ENCODE results near the gene FTH1.
"Not testable (repeated sequence)": the region's sequence is repeated elsewhere in the genome, so short reads cannot be mapped to it uniquely, and the experiment has no call there.

Gene FTH1

DNA sequence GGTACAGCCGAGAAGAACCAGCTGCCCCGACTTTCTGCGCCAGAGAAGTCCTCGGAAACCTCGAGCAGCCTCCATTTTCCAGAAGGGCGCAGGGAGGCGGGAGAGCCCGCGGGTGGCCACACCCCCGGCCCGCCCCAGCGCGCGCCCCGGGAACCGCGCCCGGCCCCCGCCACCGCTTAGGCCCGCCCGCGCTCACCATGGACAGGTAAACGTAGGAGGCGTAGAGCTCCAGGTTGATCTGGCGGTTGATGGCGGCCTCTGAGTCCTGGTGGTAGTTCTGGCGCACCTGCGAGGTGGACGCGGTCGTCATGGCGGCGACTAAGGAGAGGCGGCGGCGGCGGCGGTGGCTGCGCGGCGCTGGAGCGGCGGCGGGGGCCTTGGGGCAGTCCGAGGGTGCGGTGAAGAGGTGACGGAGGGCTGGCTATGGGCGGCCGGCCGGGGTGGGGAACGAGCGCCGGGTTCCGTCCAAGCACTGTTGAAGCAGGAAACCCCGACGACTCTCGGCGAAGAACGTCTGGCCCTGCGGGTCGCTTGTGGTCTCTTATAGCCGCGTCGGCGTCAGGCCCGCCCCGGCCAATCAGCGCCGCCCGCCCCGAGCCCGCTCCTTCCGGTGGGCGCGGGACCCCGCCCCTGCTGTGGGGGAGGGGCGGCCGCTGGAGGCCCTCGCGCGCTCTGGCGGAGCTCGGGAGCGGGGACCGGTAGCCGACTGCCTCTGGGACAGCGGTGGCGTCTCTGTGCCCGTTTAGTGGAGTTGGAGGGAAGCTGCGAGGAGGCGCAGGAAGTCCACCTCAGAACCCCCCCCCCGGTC is at the start of gene FTH1:
Gene FTH1, minus strand, starts transcription at position 519 of the 808 bp plus-strand sequence. Its CDS starts 209 bp downstream, at position 310.
- peak; percentile 93 for DNase-seq (ENCODE audit: low spot score)

DNA sequence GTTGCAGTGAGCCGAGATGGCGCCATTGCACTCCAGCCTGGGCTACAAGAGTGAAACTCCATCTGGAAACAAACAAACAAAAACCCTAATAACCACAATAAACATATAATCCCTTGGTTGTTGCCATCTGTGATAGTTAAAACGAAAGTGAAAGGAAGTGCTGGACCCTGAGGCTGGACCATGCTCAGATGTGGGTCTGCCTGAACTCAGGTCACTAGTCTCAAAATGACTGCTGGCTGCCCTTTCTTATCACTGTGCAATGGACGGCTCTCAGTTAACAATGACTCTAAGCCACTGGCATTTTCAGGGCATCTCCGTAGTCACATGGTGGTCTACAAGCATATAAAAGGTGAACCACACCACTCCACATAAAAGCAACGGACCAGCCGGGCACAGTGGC is 48.2 kb upstream of the FTH1 start:
- no peak for DNase-seq (ENCODE audit: low spot score)

DNA sequence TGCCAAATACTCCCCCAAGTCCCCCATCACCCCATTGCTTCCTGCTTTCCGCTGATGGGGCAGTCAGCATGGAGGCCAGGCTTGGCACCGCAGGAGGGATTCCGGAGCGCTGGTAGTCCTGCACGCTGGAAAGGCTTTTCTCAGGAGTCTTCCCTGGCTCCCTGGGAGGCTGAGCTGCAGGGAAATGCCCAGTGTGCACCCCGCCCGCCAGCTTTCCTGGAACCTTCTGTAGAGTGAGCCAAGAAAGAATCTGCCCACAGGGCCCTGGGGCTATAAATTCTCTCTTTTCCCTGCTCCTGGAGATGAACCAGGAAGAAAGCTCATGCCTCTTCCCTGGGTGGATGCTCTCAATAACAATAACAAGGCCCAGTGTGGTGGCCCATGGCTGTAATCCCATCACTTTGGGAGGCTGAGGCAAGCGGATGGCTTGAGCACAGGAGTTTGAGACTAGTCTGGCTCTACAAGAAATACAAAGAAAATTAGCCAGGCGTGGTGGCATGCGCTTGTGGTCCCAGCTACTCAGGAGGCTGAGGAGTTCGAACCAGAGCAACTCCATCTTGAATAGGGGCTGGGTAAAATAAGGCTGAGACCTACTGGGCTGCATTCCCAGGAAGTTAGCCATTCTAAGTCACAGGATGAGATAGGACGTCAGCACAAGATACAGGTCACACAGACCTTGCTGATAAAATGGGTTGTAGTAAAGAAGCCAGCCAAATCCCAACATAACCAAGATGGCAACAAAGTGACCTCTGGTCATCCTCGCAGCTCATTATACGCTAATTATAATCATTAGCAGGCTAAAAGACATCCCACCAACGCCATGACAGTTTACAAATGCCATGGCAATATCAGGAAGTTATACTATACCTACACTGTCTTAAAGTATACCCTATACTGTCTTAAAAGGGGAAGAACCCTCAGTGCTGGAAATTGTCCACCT is 46.4 kb upstream of the FTH1 start:
- no peak for DNase-seq (ENCODE audit: low spot score)

DNA sequence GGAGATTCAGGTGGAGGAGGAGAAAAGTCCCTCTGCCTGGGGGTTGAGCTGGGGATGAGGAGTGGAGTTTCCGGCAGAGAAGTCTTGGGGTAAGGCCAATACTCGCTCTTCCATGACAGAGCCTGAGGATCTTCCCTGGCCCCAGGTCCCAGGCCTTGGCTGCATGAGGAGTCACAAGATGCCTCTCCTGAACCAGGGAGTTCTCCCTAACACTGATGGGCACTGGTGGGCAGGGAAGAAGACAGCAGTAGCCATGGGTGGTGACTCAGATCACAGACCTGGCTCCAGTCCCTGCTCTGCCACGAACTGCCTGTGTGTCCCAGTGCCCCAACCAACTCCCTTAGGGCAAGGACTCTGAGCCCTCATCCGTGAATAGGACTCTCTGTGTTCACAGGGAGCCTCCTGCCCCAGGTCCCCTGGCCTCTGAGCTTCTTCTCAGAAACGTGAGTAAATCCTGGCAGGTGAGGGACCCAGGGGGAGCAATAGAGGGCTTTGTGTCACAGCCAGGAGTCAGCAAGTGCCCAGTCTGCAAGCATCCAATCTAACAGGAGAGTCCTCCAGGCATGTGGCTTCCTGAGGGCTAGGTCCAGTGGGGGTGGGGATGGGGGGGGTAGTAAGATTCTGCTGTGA is 45.5 kb upstream of the FTH1 start:
- DNase-seq (ENCODE audit: low spot score) = no peak

DNA sequence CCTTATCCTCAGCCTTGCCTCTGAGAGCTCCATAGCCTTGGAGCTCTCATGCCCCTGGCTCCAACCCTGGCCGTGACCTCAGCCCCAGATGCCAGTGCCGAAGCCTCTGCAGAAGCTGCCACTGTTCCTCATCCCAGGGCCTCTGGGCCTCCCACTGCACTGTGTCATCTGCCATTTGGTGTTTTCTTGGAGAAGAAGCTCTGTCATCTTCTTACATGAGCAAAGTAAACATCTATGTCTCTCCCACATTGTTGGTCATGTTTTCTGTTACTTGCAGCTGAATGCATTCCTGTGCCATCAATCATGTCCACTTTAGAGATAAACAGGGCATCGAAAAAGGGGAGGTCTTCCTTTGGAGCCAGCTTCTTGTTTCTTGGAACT is 45.0 kb upstream of the FTH1 start:
- DNase-seq (ENCODE audit: low spot score) = no peak

DNA sequence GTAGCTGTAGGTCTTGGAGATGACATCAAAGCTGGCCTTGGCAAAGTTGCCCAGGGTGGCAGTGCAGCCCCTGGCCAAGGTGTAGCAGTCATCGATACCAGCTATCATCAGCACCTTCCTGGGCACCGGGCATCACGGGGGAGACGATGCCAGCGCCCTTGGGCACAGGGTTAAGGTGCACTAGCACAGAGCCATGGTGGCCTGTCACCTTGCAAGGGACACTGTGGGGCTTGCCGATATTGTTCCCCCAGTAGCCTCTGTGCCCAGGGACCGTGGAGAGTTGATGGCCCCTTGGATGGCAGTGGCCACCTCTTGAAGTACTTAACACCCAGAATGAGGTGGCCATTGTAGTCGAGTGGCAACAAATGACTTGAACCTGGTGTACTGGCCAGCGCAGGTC is 44.4 kb upstream of the FTH1 start:
- DNase-seq (ENCODE audit: low spot score) = no peak

DNA sequence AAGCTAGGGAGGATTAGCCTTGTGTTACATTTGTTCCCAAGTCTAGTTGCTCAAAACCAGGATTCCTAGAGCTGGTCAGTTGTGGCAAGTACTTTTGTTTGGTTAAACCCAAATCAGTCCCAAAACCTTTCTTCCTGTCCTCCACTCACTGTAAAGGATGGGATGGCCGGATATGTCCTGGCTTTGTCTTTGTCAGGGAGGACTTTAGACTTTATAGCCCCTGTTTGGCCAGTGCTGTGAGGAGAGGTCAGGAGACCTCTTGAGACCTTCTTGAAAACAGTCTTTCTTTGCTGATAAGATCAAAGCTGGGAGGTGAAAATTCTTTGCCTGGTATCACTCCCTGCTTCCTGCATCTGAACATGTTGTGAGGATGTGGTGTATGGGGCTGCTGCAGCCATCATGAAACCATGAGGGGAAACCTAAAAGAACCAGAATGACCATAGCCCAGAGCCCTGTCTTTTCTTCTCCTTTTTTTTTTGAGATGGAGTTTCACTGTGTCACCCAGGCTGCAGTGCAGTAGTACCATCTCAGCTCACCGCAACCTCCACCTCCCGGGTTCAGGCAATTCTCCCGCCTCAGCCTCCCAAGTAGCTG is 43.6 kb upstream of the FTH1 start:
- DNase-seq (ENCODE audit: low spot score) = no peak

DNA sequence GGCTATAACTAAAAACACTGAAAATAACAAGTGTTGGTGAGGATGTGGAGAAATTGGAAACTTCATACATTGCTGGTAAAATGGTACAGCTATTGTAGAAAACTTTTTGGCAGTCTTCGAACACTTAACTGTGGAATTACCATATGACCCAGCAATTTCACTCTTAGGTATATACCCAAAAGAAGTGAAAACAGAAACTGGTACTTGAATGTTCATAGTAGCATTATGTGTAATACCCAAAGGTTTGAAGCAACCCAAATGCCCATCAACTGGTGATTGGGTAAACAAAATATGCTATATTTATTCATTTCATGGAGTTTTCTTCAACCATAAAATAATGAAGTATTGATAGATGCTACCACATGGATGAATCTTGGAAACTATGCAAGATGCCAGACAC is 40.8 kb upstream of the FTH1 start:
- DNase-seq (ENCODE audit: low spot score) = no peak

DNA sequence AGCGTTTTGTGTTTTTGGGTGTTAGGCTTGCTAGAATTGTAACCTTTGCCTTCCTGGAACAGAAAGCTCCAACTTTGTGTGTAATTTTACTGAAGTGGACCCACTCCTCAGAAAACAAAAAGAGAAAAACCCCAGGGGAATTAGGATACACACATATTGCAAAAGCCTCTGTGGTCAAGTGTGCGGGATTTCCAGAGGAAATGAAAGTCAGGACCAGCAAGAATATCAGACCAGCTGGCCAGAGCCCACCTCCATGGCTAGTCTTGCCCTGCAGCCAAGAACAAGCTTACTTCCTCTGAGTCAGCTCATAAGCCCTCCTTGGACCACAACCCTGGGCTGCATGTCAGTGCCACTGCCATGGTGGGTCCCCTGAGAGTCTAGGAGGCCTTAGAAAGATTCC is 37.0 kb upstream of the FTH1 start:
- DNase-seq (ENCODE audit: low spot score) = no peak

DNA sequence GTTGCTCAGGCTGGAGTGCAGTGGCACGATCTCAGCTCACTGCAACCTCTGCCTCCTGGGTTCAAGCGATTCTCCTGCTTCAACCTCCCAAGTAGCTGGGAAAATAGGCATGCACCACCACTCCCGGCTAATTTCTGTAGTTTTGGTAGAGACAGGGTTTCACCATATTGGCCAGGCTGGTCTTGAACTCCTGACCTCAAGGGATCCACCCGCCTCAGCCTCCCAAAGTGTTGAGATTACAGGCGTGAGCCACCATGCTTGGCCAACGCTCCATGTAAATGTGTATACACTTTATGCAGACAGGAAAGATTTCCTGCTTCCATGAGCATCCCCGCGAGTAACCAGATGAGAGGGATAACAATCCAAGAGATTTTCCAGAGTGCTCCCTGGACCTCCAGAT is 34.8 kb upstream of the FTH1 start:
- DNase-seq (ENCODE audit: low spot score) = not testable (repeated sequence)

DNA sequence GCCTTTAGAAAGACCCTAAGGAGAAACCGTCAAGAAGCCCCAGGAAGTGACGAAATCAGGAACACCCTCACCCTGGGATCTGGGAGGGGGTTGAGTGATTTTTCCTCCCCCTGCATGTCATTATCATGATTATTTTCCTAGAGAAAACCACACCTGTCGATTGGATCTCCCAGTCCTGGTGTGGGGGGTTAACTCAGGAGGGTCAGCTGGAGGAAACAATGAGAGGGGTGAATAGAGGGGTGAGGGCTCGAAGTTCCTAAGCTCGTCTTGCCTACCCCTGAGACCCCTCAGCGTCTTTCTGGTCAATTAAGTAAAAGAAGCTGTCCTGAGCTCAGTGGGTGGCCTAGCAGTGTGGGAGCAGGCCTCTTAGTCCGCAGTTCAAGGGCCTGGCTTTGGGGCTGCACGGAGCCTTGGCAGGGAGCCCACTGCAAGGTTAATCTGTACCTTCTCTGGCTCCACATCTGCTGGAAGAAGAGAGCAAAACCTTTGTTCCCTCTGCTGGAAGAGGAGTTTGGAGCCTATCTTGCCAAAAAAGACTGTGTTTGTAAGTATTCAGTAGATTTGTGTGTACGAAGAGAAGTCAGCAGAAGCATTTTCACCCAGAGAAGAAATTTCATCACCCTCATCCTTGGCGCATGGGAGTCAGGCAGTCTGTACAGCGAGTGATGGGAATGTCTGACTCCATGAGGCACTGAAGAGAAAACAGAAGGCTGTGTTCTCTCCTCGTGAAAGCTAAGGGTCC is 34.2 kb upstream of the FTH1 start:
- DNase-seq (ENCODE audit: low spot score) = no peak

DNA sequence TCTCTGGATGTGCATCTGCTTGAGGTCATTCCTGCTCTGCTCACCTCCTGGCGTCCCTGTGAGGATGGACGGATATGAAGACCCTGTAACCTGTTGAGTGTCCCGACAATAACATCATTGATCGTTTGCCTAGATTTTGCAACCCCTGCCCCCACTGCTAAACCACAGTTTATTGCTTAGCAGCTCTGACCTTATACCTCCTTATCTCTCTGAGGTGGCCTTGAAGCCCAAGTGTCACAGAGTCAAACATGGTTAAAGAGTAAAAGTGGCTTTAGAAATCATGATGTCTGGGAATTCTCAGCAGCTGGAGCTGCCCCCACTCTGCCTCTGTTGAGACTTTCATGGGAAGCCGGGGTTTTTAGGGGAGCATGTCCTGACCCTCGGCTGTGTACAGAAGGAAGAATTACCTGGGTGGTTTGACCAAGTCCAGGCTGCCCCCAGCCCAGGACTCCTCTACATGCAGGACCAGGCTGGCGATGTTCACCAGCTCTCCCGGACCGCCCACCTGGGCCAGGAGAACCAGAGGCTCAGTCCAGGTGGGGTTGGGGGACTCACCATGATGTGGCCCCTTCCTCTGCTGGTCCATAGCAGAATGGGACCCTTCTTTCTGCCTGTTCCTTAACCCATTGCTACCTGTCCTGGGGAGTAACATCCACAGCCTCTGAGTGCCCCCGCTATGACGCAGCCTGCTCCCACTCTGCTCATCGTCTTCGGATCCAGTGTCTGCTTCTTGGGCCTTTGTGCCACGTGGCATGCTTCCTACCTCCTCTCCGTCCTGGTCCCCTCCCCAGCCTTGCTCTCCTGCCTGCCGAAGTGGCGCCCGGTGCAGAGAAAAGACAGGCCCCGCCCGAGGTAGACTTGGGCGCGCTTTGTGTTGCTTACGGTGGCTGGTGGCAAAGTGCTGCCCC is 33.4 kb upstream of the FTH1 start:
- DNase-seq (ENCODE audit: low spot score) = no peak

DNA sequence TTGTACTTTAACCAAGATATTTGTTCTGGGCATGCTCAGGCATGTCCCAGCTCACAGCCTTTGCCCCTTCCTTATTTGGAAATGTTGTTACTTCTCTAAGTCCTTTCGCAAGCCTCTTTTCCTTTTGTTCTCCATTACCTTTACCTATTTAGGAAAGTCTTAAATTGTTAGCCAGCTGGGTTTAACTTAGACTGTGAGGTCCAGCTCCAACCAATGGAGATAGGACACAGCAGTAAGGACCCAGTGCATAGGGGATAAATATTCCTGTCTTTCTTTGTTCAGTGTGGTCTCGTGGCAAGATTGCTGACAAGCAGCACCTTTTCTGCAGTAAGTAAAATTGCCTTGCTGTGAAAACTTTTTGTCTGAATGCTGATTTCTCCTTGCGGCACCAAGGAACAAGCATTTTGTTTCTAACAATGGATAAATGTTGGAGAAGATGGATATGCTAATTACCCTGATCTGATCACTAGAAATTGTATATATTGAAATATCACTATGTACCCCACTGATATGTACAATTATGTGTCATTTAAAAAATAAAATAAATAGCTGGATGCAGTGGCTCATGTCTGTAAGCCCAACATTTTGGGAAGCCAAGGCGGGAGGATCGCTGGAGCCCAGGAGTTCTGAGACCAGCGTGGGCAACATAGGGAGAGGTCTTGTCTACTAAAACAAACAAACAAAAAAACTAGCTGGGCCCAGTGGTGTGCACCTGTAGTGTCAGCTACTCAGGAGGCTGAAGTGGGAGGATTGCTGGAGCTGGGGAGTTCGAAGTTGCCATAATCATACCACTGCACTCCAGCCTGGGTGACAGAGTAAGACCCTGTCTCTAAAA is 31.9 kb upstream of the FTH1 start:
- DNase-seq (ENCODE audit: low spot score) = no peak

DNA sequence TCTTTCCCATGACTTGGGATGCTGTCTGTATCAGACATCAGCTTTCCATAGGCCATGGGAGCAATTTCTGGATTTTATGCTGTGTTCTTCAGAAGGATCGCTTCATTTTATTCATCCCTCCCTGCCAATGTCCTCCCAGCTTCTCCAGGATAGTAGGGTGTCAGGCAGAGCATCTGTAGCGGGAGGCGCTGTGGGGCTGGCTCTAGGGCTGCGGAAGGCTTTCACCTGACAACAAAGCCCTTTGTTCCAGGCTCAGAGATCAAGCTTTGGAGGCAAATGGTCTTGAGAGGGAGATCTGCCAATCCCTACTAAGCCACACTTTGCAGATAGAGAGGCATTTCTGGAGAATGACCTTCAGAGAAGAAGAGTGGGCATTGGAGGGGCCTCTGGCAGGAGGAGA is 29.5 kb upstream of the FTH1 start:
- DNase-seq (ENCODE audit: low spot score) = peak; percentile 96

DNA sequence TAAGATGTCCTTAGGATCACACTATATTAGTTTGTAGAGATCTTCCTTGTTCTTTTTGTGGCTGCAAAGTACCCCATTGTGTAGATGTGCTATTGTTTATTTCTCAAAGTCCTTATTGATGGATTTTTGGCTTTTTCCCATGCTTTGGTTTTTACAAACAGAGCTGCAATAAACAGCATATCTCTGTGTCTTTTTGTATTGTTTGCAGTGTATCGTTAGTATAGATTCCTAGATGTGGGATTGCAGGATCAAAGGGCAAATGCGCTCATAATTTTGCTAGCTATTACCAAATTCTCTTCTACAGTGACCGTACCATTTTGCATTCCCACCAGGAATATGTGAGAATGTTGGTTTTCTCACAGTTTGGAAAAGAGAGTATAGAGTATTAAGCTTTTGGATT is 27.5 kb upstream of the FTH1 start:
- DNase-seq (ENCODE audit: low spot score) = peak; percentile 93

DNA sequence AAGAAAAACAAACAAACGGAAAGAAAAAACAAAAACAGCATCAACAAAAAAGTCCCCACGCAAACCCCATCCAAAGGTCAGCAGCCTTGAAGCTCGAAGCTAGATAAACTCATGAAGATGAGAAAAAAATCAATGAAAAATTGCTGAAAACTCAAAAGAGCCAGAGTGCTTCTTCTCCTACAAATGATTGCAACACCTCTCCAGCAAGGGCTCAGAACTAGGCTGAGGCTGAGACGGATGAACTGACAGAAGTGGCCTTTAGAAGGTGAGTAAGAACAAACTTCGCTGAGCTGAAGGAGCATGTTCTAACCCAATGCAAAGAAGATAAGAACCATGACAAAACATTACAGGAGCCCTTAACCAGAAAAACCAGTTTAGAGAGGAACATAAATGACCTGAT is 18.4 kb upstream of the FTH1 start:
- DNase-seq (ENCODE audit: low spot score) = no peak

DNA sequence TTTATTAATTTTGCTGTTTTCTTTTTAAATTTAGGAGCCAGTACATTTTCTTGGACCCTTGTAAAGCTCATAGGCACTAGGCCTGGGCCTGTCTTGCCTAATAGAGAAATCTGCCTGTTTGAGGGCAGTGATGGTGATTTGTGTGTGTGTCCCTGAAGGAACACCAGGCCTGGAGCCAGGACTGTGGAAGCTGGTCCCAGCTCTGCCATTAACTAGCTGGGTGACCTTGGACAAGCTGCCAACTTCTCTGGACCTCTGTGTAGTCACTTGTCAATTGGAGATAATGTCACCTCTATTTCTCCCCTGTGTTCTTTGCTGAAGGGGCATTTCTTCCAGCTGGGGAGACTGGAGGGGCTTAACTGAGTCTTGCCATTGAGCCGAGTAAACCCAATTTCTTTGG is 16.0 kb upstream of the FTH1 start:
- DNase-seq (ENCODE audit: low spot score) = no peak

DNA sequence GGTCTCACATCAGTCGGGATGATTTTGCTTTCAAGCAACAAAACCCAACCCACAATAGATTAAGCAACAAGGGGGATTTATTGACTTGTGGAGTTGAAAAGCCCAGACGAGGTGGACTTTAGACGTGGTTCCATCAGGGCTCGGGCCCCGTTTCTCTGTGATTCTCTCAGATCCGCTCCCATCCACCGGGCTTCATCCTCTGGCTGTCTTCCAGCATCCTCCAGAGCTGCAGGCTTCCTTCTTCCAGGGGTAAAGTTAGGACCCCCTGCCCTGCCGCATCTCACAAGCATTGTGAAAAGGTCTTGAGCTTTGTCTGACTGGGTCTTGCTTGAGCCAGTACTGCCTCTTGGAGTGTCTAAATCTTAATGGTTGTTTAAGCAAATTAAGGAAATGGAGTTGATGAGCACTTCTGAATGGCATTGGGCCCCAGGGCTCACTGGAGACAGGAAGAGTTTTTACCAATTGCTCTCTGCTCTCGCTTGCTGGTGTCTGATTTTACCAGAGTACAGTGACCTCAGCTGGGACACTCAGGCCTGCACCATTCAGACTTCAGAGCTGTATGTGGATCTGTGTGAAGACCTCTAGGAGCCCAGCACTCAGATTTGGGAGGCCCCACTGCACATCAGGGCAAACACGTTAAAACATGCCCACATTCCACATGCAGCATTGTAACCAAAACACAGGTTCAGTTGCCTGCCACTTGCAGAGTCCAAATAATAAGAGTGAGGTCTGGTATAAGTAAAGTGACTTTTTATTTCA is 13.5 kb upstream of the FTH1 start:
- no peak for DNase-seq (ENCODE audit: low spot score)
